K562 (cell line): Measurements from ENCODE around the gene SERPINI2. TPM values are rescaled to one million over a fixed set of nuclear protein-coding genes. Genes with fewer than 3 reads are reported as not detected.

Source experiments
- ATAC-seq: fragments of 200-7000 bp; cut with Tn5 transposase; 3 replicates; pipeline ENCODE4 v1.9.1; 2020; ENCODE audit warnings: moderate library complexity
- BruUV-seq: library from RNA; stranded (reverse); fragments of 400-500 nt; replicated peaks from 2 replicates; lab custom pipeline; 2021; lab: Mats Ljungman, UMichigan
- CTCF ChIA-PET: fragments of 300-600 bp; formaldehyde crosslinking; extraction: SDS; loops from one replicate; lab custom pipeline; 2021; ENCODE audit warnings: low intra/inter-chr PET ratio; lab: Yijun Ruan, JAX
- POLR2A ChIA-PET: fragments of 300-600, 350-650 bp; sonication (Branson Sonifier 250); formaldehyde crosslinking; extraction: SDS; loops from one replicate; lab custom pipeline; 2021; ENCODE audit warnings: antibody characterized with exemption, inconsistent platforms; lab: Yijun Ruan, JAX
- DNase-seq, 4 experiments: peaks; one replicate each; pipeline versions ENCODE4 v3.0.0 to v3.0.0-alpha.2; 2011 to 2018; ENCODE audit warnings: low spot score in 3 of 4, mixed read lengths in 3 of 4; ENCODE audit errors: extremely low read depth in 1 of 4
- FAIRE-seq: peaks from 2 replicates; lab custom pipeline; 2011; peaks lifted over from hg19 to GRCh38; lab: Jason Lieb, UNC
- H2AFZ ChIP-seq: 2 replicates; pipeline ENCODE4 v1.6.0; 2011; ENCODE audit warnings: low read depth, low read length, control low read depth, inconsistent platforms
- H3K27ac ChIP-seq: fragments of 200-600 bp; 3 replicates; pipeline ENCODE4 v1.8.0; 2011; ENCODE audit warnings: low read depth, mild to moderate bottlenecking, control low read depth, inconsistent platforms, low read length, moderate library complexity, mixed read lengths; ENCODE audit errors: extremely low read depth
- H3K27me3 ChIP-seq, 2 experiments: fragments of 300-600 bp in 1 of 2; 2 replicates in 1 of 2; 3 replicates in 1 of 2; pipeline versions ENCODE4 v1.6.0 to v1.8.0; 2011; ENCODE audit warnings: inconsistent platforms in 2 of 2, low read length in 2 of 2, mild to moderate bottlenecking in 1 of 2, mixed read lengths in 1 of 2, moderate library complexity in 1 of 2; ENCODE audit not compliant: control insufficient read depth in 2 of 2, insufficient read depth in 2 of 2
- H3K36me3 ChIP-seq: fragments of 300-600 bp; 3 replicates; pipeline ENCODE4 v1.8.0; 2011; ENCODE audit warnings: mild to moderate bottlenecking, low read length, inconsistent platforms; ENCODE audit not compliant: control insufficient read depth, insufficient read depth
- H3K4me1 ChIP-seq, 2 experiments: fragments of 200-600 bp in 1 of 2; replicated peaks in 1 of 2; 2 replicates in 1 of 2; 3 replicates in 1 of 2; pipeline versions ENCODE4 v1.5.1 to v1.8.0; 2011; ENCODE audit warnings: inconsistent platforms in 2 of 2, low read length in 2 of 2, mild to moderate bottlenecking in 1 of 2, mixed read lengths in 1 of 2, moderate library complexity in 1 of 2; ENCODE audit not compliant: control insufficient read depth in 2 of 2, insufficient read depth in 2 of 2
- H3K4me2 ChIP-seq: 2 replicates; pipeline ENCODE4 v1.6.1; 2011; ENCODE audit warnings: low read length, control low read depth, inconsistent platforms, mixed read lengths; ENCODE audit not compliant: insufficient read depth
- H3K4me3 ChIP-seq: fragments of 200-600 bp; sonication (generic), shearing (Covaris generic); 2 replicates; pipeline ENCODE4 v1.5.1; 2016; ENCODE audit warnings: control low read depth, inconsistent platforms
- H3K79me2 ChIP-seq: fragments of 200-600 bp; 3 replicates; pipeline ENCODE4 v1.8.0; 2011; ENCODE audit warnings: low read length, inconsistent platforms; ENCODE audit not compliant: control insufficient read depth, insufficient read depth
- H3K9ac ChIP-seq, 2 experiments: 2 replicates each; pipeline versions ENCODE4 v1.6.0 to v1.6.1; 2011; ENCODE audit warnings: low read depth in 2 of 2, low read length in 2 of 2, control low read depth in 1 of 2, inconsistent platforms in 1 of 2, mild to moderate bottlenecking in 1 of 2, mixed read lengths in 1 of 2; ENCODE audit not compliant: insufficient read depth in 1 of 2
- H3K9me1 ChIP-seq: one replicate; pipeline ENCODE4 v1.6.0; 2011; ENCODE audit warnings: inconsistent platforms, mild to moderate bottlenecking, low read length, moderate library complexity; ENCODE audit not compliant: control insufficient read depth, insufficient read depth
- H3K9me3 ChIP-seq: replicated peaks from 2 replicates; pipeline ENCODE4 v1.5.1; 2011; ENCODE audit warnings: low read depth, low read length, inconsistent platforms; ENCODE audit not compliant: control insufficient read depth, insufficient read depth
- H4K20me1 ChIP-seq: replicated peaks from 2 replicates; pipeline ENCODE4 v1.6.1; 2011; ENCODE audit warnings: low read length, inconsistent platforms, mixed read lengths; ENCODE audit not compliant: control insufficient read depth, insufficient read depth
- BMI1 ChIP-seq: fragments of 150-350 bp; IDR thresholded peaks from 2 replicates; pipeline ENCODE4 v1.6.1; 2014; ENCODE audit warnings: low read length
- BRF2 ChIP-seq: IDR thresholded peaks from 3 replicates; pipeline ENCODE4 v1.6.1; 2011; ENCODE audit warnings: borderline replicate concordance, mild to moderate bottlenecking; ENCODE audit not compliant: insufficient read length, insufficient read depth
- DIDO1 ChIP-seq: fragments of 450-650 bp; IDR thresholded peaks from 2 replicates; pipeline ENCODE4 v1.6.1; 2016; ENCODE audit warnings: low read depth, missing biosample characterization, missing genetic modification characterization
- EP300 ChIP-seq: IDR thresholded peaks from 2 replicates; pipeline ENCODE4 v1.6.1; 2012; ENCODE audit warnings: low read length, improper control_type of control experiment
- ETS2 ChIP-seq: IDR thresholded peaks from 2 replicates; pipeline ENCODE4 v1.6.1; 2016; ENCODE audit warnings: borderline replicate concordance, missing genetic modification characterization, mild to moderate bottlenecking, moderate library complexity, missing compliant biosample characterization; ENCODE audit not compliant: poor library complexity, severe bottlenecking
- GTF2E2 ChIP-seq: fragments of 200-800 bp; sonication (Bioruptor generic); IDR thresholded peaks from 2 replicates; pipeline ENCODE4 v1.6.1; 2016; ENCODE audit warnings: missing genetic modification characterization, missing compliant biosample characterization
- JUNB ChIP-seq: fragments of 450-650 bp; formaldehyde crosslinking; conservative IDR thresholded peaks from 2 replicates; pipeline ENCODE4 v1.4.0; 2020; ENCODE audit warnings: mild to moderate bottlenecking
- MBD2 ChIP-seq: sonication (generic); IDR thresholded peaks from 2 replicates; pipeline ENCODE4 v1.6.1; 2016; ENCODE audit warnings: low read depth, borderline replicate concordance
- MYC ChIP-seq, 2 experiments: fragments of 250-450 bp in 1 of 2; sonication (Bioruptor Pico) in 1 of 2; IDR thresholded peaks; 2 replicates each; pipeline versions ENCODE4 v1.5.1 to v1.6.1; 2012 to 2021; ENCODE audit warnings: low read depth in 2 of 2, borderline replicate concordance in 1 of 2, improper control_type of control experiment in 1 of 2, low read length in 1 of 2, mild to moderate bottlenecking in 1 of 2, moderate library complexity in 1 of 2
- SAFB2 ChIP-seq: fragments of 200-400 bp; formaldehyde crosslinking; IDR thresholded peaks from 2 replicates; pipeline ENCODE4 v1.6.1; 2018; ENCODE audit warnings: borderline replicate concordance, low read length, low read depth, moderate library complexity; ENCODE audit not compliant: severe bottlenecking
- ZBTB17 ChIP-seq: fragments of 450-650 bp; formaldehyde crosslinking; IDR thresholded peaks from 2 replicates; pipeline ENCODE4 v1.4.0; 2020; ENCODE audit warnings: mild to moderate bottlenecking
- ZMIZ1 ChIP-seq, 2 experiments: fragments of 150-350 bp in 1 of 2; IDR thresholded peaks; 2 replicates each; pipeline ENCODE4 v1.6.1; 2012 to 2016; ENCODE audit warnings: low read depth in 2 of 2, low read length in 2 of 2, mild to moderate bottlenecking in 1 of 2, moderate library complexity in 1 of 2
- ZNF740 ChIP-seq, 3 experiments: fragments of 200-800 bp in 1 of 3; sonication (Bioruptor generic) in 1 of 3; sonication (generic) in 1 of 3; formaldehyde crosslinking in 1 of 3; IDR thresholded peaks; 2 replicates each; pipeline versions ENCODE4 v1.6.1 to v1.8.0; 2016 to 2022; ENCODE audit warnings: mild to moderate bottlenecking in 2 of 3, missing compliant biosample characterization in 2 of 3, missing genetic modification characterization in 2 of 3, missing genetic modification reagents in 1 of 3
- ZNF77 ChIP-seq: fragments of 250-450 bp; sonication (Bioruptor Pico); IDR thresholded peaks from 2 replicates; pipeline ENCODE4 v1.5.0; 2020
- WGBS: fragments of 100-300 bp; shearing (Covaris generic); methylation state at CpG from one replicate; pipeline ENCODE4 v1.1.6; 2016; ENCODE audit warnings: low coverage, mixed read lengths; ENCODE audit not compliant: insufficient coverage; ENCODE audit errors: missing lambda C conversion rate; 5-methylcytosine and 5-hydroxymethylcytosine counted together
- in situ Hi-C: fragments of 300-500 bp; cut with MboI; formaldehyde crosslinking; loops from 4 replicates; pipeline ENCODE4 v1.15.0; 2018; ENCODE audit warnings: inconsistent platforms, mixed read lengths
- intact Hi-C: fragments of 100-400 bp; cut with micrococcal nuclease; formaldehyde crosslinking; loops from 2 replicates; pipeline ENCODE4 v1.14.2; 2022
- polyA plus RNA-seq, 8 experiments: library from polyadenylated mRNA; depleted of rRNA in 4 of 8; stranded (reverse) in 5 of 8; unstranded in 3 of 8; fragments of >200 nt; fragmentation: Nextera tagmentation in 2 of 8; fragmentation: Illumina TruSeq in 1 of 8; extraction: Ambion mirVana in 2 of 8; extraction: Trizol in 1 of 8; gene quantifications; 2 replicates each; pipeline versions ENCODE4 v1.2.1 to v1.2.3, GENCODE V29; 2011 to 2014; ENCODE audit warnings: inconsistent platforms in 1 of 8, missing spikeins in 1 of 8
- total RNA-seq, 7 experiments: library from RNA; depleted of rRNA in 6 of 7; stranded (reverse); fragments of >200 nt in 6 of 7; fragmentation: Illumina TruSeq in 2 of 7; extraction: Trizol in 2 of 7; gene quantifications; 2 replicates each; pipeline versions ENCODE4 v1.2.1 to v1.2.3, GENCODE V29; 2011 to 2021; ENCODE audit warnings: low replicate concordance in 1 of 7

SERPINI2 gene
- total and polyA plus RNA-seq, 9 of the 15 experiments (the other 6 are each of a cell fraction or from before 2014, with no cell fraction given): not detected

GRCh38 chr3:167394003-167394402 lies 79.8 kb downstream of the SERPINI2 start:
- DNase-seq: no peak
- H4K20me1 ChIP-seq: no peaks in the 10 kb centered on the region
- H3K4me2 ChIP-seq: no peak overlapping the region
- ChIA-PET CTCF (no interaction called here), POLR2A (no interaction called here)
- WGBS: 0% methylated on average over 2 of the region's 2 CpGs
- H3K27me3 ChIP-seq: no peaks in the 10 kb centered on the region
- no peak overlapping the region for H2AFZ ChIP-seq
- no peak overlapping the region for H3K27ac ChIP-seq
- H3K4me1 ChIP-seq: no peaks in the 10 kb centered on the region
- H3K79me2 ChIP-seq: no peaks in the 10 kb centered on the region
- FAIRE-seq: no peak
- H3K36me3 ChIP-seq: no peaks in the 10 kb centered on the region
- no peaks in the 10 kb centered on the region for H3K9me1 ChIP-seq
- TF ChIP-seq GTF2E2 (no peak), SAFB2 (no peak), DIDO1 (no peak), ZMIZ1 (IDR thresholded peaks at IDR 0.05; ENCODE audit: low read depth in 2 of 2, low read length in 2 of 2) (no peak), BMI1 (no peak), BRF2 (no peak), ZNF740 (CRISPR knock-in tag; IDR thresholded peaks at IDR 0.05) (no peak), ZNF740 (tag; IDR thresholded peaks at IDR 0.05) (no peak), ZBTB17 (CRISPR knock-in tag) (no peak), MYC (IDR thresholded peaks at IDR 0.05; ENCODE audit: low read depth, low read length) (no peak), MYC (CRISPR knock-in tag; IDR thresholded peaks at IDR 0.05; ENCODE audit: borderline replicate concordance, low read depth) (no peak), ZNF77 (CRISPR knock-in tag) (no peak), JUNB (CRISPR knock-in tag) (no peak), ETS2 (no peak), MBD2 (no peak), EP300 (no peak)
- TF ChIP-seq, all 486 proteins: peak for 0
- intact Hi-C loops: no loop called here
- Histone ChIP-seq H3K9me3 (no peaks in the 10 kb centered on the region), H3K4me3 (no peak overlapping the region), H3K9ac (no peak overlapping the region)
- BruUV-seq: no TSS peak
- ATAC-seq: no peak
- in situ Hi-C loops: no loop called here
